A549 (cell line): Measurements from ENCODE around the gene ZNF474.

Source experiments
- CTCF ChIP-seq: fragments of >200 bp; sonication (Bioruptor Twin); formaldehyde crosslinking; IDR thresholded peaks from 3 replicates; pipeline ENCODE4 v1.5.1; 2016
- KDM5A ChIP-seq: fragments of 200-600 bp; sonication (generic); IDR thresholded peaks from 2 replicates; pipeline ENCODE4 v1.6.1; 2016; ENCODE audit warnings: antibody characterized with exemption, mild to moderate bottlenecking
- POLR2A ChIP-seq: IDR thresholded peaks from 2 replicates; pipeline ENCODE4 v1.6.1; 2012; ENCODE audit warnings: mild to moderate bottlenecking, low read length
- RCOR1 ChIP-seq: fragments of 150-350 bp; IDR thresholded peaks from 2 replicates; pipeline ENCODE4 v1.6.1; 2014; ENCODE audit warnings: antibody characterized with exemption, low read length, low read depth
- SMC3 ChIP-seq: fragments of >200 bp; sonication (Bioruptor Twin); formaldehyde crosslinking; IDR thresholded peaks from 3 replicates; pipeline ENCODE4 v1.6.1; 2018; ENCODE audit warnings: inconsistent platforms
- ZFP36 ChIP-seq: fragments of 450-650 bp; IDR thresholded peaks from 2 replicates; pipeline ENCODE4 v1.6.1; 2014; ENCODE audit warnings: borderline replicate concordance; ENCODE audit not compliant: partially characterized antibody

GRCh38 chr5:122183788-122184170 lies 54.4 kb downstream of the ZNF474 start:
- TF ChIP-seq CTCF (no peak), SMC3 (no peak), POLR2A (no peak), RCOR1 (no peak), ZFP36 (no peak), KDM5A (no peak)
